Neural progenitor cell (in vitro differentiated cells): ENCODE measurements around the gene COPS7B.

ENCODE experiments used
- EZH2 ChIP-seq: fragments of 200-600 bp; sonication (generic); IDR thresholded peaks from 2 replicates; pipeline ENCODE4 v1.6.1; 2017; ENCODE audit warnings: antibody characterized with exemption, mild to moderate bottlenecking, moderate library complexity
- TF ChIP-seq, protein P1 (sequence below): fragments of 200-600 bp; sonication (generic); IDR thresholded peaks from 2 replicates; pipeline ENCODE4 v1.5.1; 2017; ENCODE audit warnings: antibody characterized with exemption, mild to moderate bottlenecking

DNA sequence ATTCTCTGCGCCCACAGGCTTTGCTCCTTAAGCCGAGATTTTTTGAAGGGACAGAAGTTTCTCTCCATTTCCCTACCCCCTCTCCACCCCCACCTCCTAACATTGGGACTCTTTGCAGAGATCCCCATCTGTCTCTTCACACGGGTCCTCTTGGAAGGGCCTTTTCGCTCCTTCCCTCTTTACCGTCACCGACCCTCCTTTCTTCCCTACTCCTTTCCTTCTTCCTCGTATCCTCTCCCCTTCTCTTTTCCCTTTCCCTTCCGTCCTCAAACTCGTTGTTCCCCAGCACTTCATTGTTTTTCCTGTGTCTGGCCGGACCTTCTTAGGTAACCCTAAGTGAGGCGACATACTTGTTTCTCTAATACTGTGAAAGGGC lies 660 bp downstream of the COPS7B start:
- TF ChIP-seq, protein P1, sequence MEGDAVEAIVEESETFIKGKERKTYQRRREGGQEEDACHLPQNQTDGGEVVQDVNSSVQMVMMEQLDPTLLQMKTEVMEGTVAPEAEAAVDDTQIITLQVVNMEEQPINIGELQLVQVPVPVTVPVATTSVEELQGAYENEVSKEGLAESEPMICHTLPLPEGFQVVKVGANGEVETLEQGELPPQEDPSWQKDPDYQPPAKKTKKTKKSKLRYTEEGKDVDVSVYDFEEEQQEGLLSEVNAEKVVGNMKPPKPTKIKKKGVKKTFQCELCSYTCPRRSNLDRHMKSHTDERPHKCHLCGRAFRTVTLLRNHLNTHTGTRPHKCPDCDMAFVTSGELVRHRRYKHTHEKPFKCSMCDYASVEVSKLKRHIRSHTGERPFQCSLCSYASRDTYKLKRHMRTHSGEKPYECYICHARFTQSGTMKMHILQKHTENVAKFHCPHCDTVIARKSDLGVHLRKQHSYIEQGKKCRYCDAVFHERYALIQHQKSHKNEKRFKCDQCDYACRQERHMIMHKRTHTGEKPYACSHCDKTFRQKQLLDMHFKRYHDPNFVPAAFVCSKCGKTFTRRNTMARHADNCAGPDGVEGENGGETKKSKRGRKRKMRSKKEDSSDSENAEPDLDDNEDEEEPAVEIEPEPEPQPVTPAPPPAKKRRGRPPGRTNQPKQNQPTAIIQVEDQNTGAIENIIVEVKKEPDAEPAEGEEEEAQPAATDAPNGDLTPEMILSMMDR = no peak
- no peak for TF ChIP-seq EZH2
